HUES48 (cell line): Measurements from ENCODE around the gene TRMT61A.

Source experiments
- H3K27ac ChIP-seq: one replicate; pipeline ENCODE4 v1.7.0; 2013; ENCODE audit warnings: low read depth, low read length, inconsistent platforms
- H3K27me3 ChIP-seq: 2 replicates; pipeline ENCODE4 v1.6.1; 2013; ENCODE audit warnings: mild to moderate bottlenecking, low read length; ENCODE audit not compliant: control insufficient read depth, insufficient read depth
- H3K36me3 ChIP-seq: 2 replicates; pipeline ENCODE4 v1.6.1; 2013; ENCODE audit warnings: low read length; ENCODE audit not compliant: control insufficient read depth, insufficient read depth
- H3K4me1 ChIP-seq: 2 replicates; pipeline ENCODE4 v1.6.1; 2013; ENCODE audit warnings: mild to moderate bottlenecking, low read length; ENCODE audit not compliant: control insufficient read depth, insufficient read depth
- H3K4me3 ChIP-seq: 2 replicates; pipeline ENCODE4 v1.5.1; 2013; ENCODE audit warnings: mild to moderate bottlenecking, low read depth, low read length
- H3K9ac ChIP-seq: 2 replicates; pipeline ENCODE4 v1.6.1; 2013; ENCODE audit warnings: mild to moderate bottlenecking, low read depth, low read length, moderate library complexity
- H3K9me3 ChIP-seq: 2 replicates; pipeline ENCODE4 v1.6.1; 2013; ENCODE audit warnings: low read length; ENCODE audit not compliant: control insufficient read depth, insufficient read depth

The TRMT61A gene

GRCh38 chr14:103528587-103529382 is at the start of gene TRMT61A:
TRMT61A (plus strand) TSS chr14:103529196; CDS start chr14:103529979, 783 bp downstream.
- Histone ChIP-seq H3K4me1 (peaks cover 8% of the 10 kb centered on the region; the same call in 1 of the 2 replicates), H3K27me3 (peaks cover 11% of the 10 kb centered on the region), H3K4me3 (peak within 1 kb of the TSS; percentile 98), H3K9me3 (no peaks in the 10 kb centered on the region), H3K27ac (peak within 1 kb of the TSS; percentile 88), H3K36me3 (peaks cover 21% of the 10 kb centered on the region), H3K9ac (peak within 1 kb of the TSS; percentile 82)

- peaks cover 70% of the 10 kb centered on the region for H3K36me3 ChIP-seq
- no peaks in the 10 kb centered on the region for H3K27me3 ChIP-seq
- no peaks in the 10 kb centered on the region for H3K4me1 ChIP-seq
- no peak overlapping the region for H3K27ac ChIP-seq
- H3K4me3 ChIP-seq, result no peak overlapping the region
- H3K9me3 ChIP-seq, result no peaks in the 10 kb centered on the region
- H3K9ac ChIP-seq, result no peak overlapping the region
Measured at GRCh38 chr14:103480595-103480994, 48.4 kb upstream of the TRMT61A start.

GRCh38 chr14:103483600-103483999 is 45.4 kb upstream of the TRMT61A start:
- Histone ChIP-seq H3K9ac (no peak overlapping the region), H3K4me3 (no peak overlapping the region), H3K36me3 (peaks cover 57% of the 10 kb centered on the region), H3K9me3 (no peaks in the 10 kb centered on the region), H3K27ac (no peak overlapping the region), H3K27me3 (no peaks in the 10 kb centered on the region), H3K4me1 (no peaks in the 10 kb centered on the region)

GRCh38 chr14:103485504-103485903 is 43.5 kb upstream of the TRMT61A start:
- Histone ChIP-seq H3K27ac (no peak overlapping the region), H3K4me3 (no peak overlapping the region), H3K4me1 (no peaks in the 10 kb centered on the region), H3K27me3 (no peaks in the 10 kb centered on the region), H3K9me3 (no peaks in the 10 kb centered on the region), H3K36me3 (peaks cover 64% of the 10 kb centered on the region), H3K9ac (no peak overlapping the region)

GRCh38 chr14:103488071-103488470 is 40.9 kb upstream of the TRMT61A start:
- H3K9me3 ChIP-seq, result no peaks in the 10 kb centered on the region
- H3K27ac ChIP-seq, result no peak overlapping the region
- no peak overlapping the region for H3K9ac ChIP-seq
- no peaks in the 10 kb centered on the region for H3K4me1 ChIP-seq
- H3K4me3 ChIP-seq, result no peak overlapping the region
- H3K27me3 ChIP-seq, result no peaks in the 10 kb centered on the region
- H3K36me3 ChIP-seq, result peaks cover 67% of the 10 kb centered on the region

GRCh38 chr14:103488960-103489359 is 40.0 kb upstream of the TRMT61A start:
- Histone ChIP-seq H3K9me3 (no peaks in the 10 kb centered on the region), H3K27me3 (no peaks in the 10 kb centered on the region), H3K4me3 (no peak overlapping the region), H3K36me3 (peaks cover 62% of the 10 kb centered on the region), H3K27ac (no peak overlapping the region), H3K4me1 (no peaks in the 10 kb centered on the region), H3K9ac (no peak overlapping the region)

- Histone ChIP-seq H3K4me3 (no peak overlapping the region), H3K27ac (no peak overlapping the region), H3K27me3 (no peaks in the 10 kb centered on the region), H3K9me3 (no peaks in the 10 kb centered on the region), H3K9ac (no peak overlapping the region), H3K36me3 (peaks cover 60% of the 10 kb centered on the region), H3K4me1 (no peaks in the 10 kb centered on the region)
Measured at GRCh38 chr14:103489621-103490020, 39.4 kb upstream of the TRMT61A start.

- Histone ChIP-seq H3K4me1 (no peaks in the 10 kb centered on the region), H3K4me3 (no peak overlapping the region), H3K9me3 (no peaks in the 10 kb centered on the region), H3K36me3 (peaks cover 72% of the 10 kb centered on the region), H3K9ac (no peak overlapping the region), H3K27me3 (no peaks in the 10 kb centered on the region), H3K27ac (no peak overlapping the region)
Measured at GRCh38 chr14:103491691-103492090, 37.3 kb upstream of the TRMT61A start.

GRCh38 chr14:103492156-103492925 is 36.7 kb upstream of the TRMT61A start:
- peaks cover 74% of the 10 kb centered on the region for H3K36me3 ChIP-seq
- H3K9ac ChIP-seq, result no peak overlapping the region
- no peak overlapping the region for H3K4me3 ChIP-seq
- H3K27ac ChIP-seq, result no peak overlapping the region
- H3K9me3 ChIP-seq, result no peaks in the 10 kb centered on the region
- no peaks in the 10 kb centered on the region for H3K27me3 ChIP-seq
- no peaks in the 10 kb centered on the region for H3K4me1 ChIP-seq

GRCh38 chr14:103495854-103496253 is 33.1 kb upstream of the TRMT61A start:
- H3K9me3 ChIP-seq, result no peaks in the 10 kb centered on the region
- H3K9ac ChIP-seq, result no peak overlapping the region
- H3K27ac ChIP-seq, result no peak overlapping the region
- peaks cover 71% of the 10 kb centered on the region for H3K36me3 ChIP-seq
- H3K4me3 ChIP-seq, result no peak overlapping the region
- H3K27me3 ChIP-seq, result no peaks in the 10 kb centered on the region
- no peaks in the 10 kb centered on the region for H3K4me1 ChIP-seq

- no peak overlapping the region for H3K4me3 ChIP-seq
- H3K27ac ChIP-seq, result no peak overlapping the region
- H3K4me1 ChIP-seq, result no peaks in the 10 kb centered on the region
- no peaks in the 10 kb centered on the region for H3K9me3 ChIP-seq
- H3K36me3 ChIP-seq, result peaks cover 71% of the 10 kb centered on the region
- H3K9ac ChIP-seq, result no peak overlapping the region
- no peaks in the 10 kb centered on the region for H3K27me3 ChIP-seq
Measured at GRCh38 chr14:103496776-103497175, 32.2 kb upstream of the TRMT61A start.
